GM21737 (cell line): Measurements from ENCODE around the gene CAPN14.

Experiments
- ATAC-seq: cut with Tn5 transposase; IDR thresholded peaks from one replicate; pipeline ENCODE4 v1.9.1; 2021; ENCODE audit warnings: mild to moderate bottlenecking, moderate library complexity; ENCODE audit not compliant: unreplicated experiment

Gene CAPN14

DNA sequence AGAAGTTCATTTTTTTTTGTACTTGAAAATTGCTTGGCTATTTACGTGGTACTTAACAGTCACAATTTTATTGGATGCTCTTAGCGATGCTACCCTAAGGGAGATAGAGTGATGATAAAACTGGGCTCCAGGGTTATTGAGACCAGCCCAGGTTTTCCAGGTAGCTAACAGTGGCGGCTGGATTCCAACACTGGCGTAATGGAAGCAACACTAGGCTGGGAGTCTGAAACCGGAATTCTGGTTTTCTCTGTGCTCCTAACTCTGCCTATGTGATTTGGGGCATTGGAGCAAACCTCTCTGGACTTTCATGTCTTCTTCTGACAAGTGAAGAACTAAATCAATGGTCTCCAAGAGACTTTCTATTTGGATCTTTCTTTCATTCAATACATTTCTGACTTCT lies 69.7 kb downstream of the CAPN14 start:
- ATAC-seq, result no peak

DNA sequence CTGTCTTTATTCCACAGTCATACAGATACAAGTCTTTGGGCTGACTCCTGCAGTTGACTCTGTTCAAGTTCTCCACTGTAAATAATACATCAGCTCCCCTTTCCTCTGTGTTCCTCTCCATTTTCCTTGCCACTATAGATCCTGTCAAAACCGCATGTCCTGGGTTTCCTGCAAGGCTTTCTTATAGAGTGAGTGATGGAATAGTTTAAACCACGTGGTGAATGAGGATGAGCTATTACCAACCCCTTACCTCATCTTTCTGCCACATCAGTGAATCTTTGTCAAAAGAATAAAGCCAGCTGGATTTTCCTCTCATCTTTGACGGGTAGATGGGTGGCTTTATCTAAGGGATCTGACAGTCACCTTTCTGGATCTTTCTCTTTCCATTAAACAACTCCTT lies 75.2 kb downstream of the CAPN14 start:
- ATAC-seq, result no peak

- ATAC-seq, result no peak
These were observed 75.8 kb downstream of the CAPN14 start for GRCh38 chr2:31141443-31142085.

GRCh38 chr2:31140151-31140550 lies 77.2 kb downstream of the CAPN14 start:
- ATAC-seq, result no peak

DNA sequence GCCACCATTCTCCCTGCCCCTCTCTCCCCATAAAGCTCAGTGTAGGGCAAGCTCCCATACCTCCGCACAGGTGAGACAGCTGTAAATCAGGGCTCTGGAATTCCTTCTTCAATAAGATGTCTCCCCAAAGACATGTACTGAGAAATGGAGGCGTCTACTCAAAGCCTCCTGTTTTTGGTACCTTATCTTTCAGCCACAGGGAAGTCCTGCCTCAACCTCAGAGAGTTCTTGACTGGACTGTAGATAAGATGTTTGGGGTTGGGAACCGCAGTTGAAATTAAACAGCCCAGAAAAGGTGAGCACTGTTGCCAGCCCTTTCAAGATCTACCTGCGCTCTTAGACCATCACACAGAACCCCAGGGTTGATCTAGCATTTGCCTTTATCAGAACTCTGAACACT lies 77.6 kb downstream of the CAPN14 start:
- no peak for ATAC-seq

DNA sequence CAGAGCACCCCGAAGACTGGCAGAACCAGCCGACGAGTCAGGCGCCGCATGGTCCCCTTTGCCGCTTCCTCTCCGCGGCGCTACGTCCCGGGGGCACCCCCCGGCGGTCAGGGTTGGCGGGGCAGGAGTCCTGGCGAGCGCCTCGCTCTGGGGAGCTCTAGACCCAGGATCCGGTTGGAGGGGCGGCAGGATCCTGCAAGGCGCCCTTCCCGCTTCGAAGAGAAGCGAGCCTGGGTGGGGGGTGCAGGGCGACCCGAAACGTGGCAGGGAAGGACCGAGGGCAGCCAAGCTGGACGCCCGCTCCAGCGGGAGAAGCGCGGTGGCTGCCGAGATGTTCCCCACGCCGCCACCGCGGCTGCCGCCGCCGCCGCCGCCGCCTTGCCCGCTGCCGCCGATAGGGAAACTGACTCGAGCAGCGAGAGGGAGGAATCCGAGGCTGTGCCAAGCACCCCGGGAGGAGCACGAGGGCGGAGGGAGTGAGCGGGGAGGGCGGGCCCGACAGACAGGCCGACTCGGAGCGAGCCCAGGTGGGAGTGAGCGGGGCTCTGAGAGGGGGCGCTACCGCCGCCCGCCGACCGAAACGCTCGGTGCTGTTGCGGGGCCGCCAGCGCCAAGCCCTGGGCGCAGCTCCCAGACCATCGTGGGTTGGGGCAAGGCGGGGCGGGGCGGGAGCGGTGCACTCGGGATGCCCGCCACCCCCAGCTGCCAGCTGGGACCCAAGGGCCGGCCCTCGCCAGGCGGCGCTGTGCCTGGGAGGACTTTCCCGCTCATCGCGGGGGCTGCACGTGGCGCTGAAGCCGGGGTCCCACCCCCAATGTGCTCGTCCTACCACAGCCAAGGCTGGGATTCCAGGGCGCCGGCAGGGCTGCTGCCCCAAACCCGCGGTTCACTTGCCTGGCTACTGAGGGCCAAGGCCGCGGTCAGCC lies 79.0 kb downstream of the CAPN14 start, which contains the start of gene GALNT14:
Gene GALNT14, minus strand, starts transcription at position 404 of the 926 bp plus-strand sequence. Its CDS starts 354 bp downstream, at position 50.
- ATAC-seq, result no peak

DNA sequence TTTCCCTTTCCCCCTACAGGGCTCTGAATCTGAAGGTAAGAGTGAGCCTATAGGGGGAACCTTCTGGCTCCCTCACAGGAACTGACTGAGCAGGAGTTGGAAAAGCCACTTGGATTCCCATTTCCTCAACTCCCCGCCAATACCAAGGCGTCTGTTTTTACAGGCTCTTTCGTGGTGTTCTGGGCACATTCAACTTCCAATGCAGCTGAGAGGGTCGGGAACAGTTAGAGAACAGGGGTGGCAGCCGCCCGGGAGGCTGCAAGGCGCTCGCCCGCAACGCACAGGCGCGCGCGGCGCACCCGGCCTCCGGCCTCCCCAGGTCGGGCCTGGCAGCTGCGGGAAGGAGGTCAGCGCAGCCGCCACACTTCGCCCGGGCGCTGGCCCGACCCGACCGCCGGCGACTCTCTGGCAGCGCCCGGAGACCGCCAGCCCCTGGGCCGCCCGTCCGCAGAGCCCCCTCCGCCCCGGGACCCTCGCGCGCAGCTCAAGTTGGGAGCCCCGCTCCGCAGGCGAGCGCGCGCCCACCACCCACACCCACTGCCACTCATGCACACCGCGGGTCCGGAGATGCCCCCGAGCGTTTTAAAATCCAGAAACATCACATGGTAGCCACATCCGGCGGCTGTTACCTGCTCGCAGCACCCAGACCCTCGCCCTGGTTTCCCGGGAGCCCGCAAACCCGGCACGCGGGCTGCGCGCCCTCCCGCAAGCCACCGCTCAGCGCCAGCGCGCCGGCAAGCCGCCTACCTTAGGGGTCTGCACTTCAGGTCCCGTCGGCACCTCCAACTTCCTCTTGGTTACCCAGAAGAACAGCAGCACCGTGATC lies 79.9 kb downstream of the CAPN14 start:
- no peak for ATAC-seq

DNA sequence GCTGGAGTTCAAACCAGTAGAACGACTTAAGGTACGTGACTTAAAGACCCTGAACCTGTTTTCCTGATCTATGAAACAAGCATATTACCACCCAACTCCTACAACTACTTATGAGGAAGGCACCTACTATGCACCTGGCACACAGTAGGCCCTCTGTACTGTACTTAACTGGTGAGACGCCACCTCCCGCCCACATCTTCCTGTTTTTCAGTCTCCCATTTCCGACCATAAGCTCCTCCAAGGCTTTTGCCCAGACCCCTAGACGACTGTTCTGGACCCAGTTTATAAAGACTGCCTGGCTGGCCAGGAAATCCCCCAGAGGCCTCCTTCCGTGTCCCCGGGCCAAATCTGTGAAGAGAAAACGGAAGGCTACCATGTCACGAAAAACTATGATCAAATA lies 80.6 kb downstream of the CAPN14 start:
- no peak for ATAC-seq

DNA sequence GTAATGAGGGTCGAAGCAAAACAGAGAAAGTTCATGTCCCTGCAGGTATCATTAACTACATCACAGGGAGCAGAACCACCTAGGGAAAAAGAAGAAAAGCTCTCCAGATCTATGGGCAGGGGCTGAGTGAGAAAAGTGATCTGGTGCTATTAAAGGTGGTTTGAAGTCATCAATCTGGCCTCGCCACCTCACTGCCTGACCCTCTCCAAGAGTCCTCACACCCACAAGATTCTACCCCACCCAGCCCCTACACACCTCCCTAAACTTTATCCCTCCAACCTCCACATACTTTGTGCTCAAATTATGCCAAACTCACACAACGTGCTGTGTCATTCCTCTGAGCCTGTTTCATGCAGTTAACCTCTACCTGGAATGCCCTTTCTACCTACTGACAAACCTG lies 81.3 kb downstream of the CAPN14 start:
- no peak for ATAC-seq

DNA sequence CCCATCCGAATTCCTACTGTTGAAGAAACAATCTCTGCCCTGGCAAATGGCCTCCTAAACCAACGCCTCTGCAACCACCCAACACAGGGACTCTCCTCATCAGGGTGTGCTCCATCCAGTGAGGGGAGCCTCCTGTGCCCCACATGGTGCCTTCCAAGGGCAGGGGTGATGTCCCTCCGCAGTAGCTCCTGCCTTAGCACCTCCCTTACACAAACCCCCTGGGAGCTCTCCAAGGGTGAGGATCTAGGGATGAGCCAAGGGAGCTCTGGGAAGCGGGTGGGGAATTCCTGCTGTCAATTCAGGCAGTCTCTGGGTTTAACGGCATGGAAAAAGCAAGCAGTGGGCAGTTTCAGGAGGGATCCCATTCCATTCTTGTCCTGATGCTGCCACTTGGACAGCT lies 82.8 kb downstream of the CAPN14 start:
- ATAC-seq, result no peak

DNA sequence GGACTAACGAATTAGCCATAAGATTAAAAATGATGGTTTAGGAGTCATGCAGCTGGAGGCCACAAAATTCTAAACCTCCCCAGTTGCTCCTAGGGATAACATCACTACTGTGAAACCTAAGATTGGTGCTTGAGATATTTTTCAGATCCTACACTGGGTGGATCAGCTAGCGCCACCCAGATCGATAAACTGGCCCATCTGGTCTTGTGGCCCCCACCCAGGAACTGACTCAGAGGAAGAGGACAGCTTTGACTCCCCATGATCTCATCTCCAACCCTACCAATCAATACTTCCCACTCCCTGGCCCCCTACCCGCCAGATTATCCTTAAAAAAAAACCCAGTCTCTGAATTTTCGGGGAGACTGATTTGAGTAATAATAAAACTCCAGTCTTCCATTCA lies 84.5 kb downstream of the CAPN14 start:
- ATAC-seq, result no peak

DNA sequence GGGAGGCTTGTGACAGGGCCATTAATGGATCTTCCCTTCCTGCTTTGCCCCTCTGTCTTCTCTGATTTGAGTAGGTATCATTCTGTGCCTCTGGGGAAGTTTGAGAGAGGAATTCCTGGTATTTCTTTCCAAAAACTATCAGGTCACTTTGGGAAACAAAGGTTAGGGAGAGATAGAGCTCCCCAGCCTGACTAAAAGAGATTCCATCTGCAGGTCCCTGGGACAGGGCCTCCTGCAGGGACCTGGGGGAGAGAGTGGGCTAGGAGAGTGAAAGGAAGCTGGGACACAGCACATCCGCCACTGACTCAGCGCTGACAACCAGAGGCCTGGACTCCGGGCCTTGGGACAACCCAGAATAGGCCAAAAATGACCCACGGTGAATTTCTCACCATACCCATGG lies 85.4 kb downstream of the CAPN14 start:
- ATAC-seq, result no peak

GRCh38 chr2:31129375-31130171 lies 87.7 kb downstream of the CAPN14 start:
- no peak for ATAC-seq

DNA sequence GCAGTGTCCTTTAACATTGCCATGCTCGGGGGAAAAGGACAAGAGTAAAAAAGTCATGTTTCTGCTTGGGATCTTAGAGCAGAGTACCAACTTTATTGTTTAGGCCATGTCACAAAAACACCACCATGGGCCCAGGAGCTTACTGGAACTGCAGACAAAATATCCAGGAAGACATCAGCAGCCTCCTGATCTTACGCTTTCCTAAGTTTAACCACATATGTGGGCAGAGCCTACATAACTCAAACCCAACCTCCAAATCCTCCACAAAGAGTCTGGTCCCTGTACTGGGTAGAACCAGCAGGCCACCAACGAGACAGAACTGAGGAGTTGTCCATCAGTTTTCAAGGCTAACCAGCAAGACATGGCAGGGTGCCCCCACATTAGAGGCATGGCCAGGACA lies 89.4 kb downstream of the CAPN14 start:
- ATAC-seq, result no peak

GRCh38 chr2:31125918-31126695 lies 91.2 kb downstream of the CAPN14 start:
- ATAC-seq, result no peak

- ATAC-seq, result no peak
These were observed 92.4 kb downstream of the CAPN14 start for GRCh38 chr2:31124904-31125303.
